Measurements from ENCODE around the gene IGSF6. TPM values are rescaled to one million over a fixed set of nuclear protein-coding genes. Genes with fewer than 3 reads are reported as not detected.

Gene IGSF6
- polyA plus RNA-seq, 1 donor from 2014 or later: not detected

DNA sequence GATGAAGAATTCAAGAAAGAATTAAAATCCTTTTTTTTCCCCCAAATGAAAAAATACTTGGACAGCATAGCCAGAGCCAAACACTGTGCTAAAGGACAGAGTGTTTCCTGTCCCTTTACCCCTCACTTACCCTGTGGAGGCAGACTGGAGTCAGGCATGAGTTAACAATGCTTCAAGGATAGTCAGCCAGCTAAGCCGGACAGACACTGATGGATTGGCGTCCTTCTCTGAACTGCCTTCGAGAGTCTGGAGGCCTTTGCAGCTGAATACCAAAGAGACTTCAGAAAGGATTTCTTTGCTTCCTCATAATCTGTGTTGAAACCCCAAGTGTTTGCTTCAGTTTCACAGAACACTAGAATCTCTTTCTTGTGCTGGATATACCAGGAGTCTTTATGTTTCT, 48.5 kb downstream of the IGSF6 start:
- no peaks in the 10 kb centered on the region for H4K20me1 ChIP-seq (ENCODE audit: insufficient read depth)

DNA sequence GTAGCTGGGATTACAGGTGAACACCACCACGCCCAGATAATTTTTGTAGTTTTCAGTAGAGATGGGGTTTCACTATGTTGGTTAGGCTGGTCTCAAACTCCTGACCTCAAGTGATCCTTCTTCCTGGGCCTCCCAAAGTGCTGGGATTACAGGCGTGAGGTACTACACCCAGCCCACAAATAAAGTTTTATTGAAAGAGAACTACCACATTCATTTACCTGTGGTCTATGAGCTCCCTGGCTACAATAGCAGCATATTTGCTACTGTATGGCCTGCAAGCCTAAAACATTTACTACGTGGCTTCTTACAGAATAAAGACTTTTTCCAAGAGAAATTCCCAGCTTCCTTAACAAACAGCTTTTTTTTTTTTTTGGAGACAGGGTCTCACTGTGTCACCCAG, 49.6 kb downstream of the IGSF6 start:
- TF ChIP-seq EP300 (conservative IDR thresholded peaks at IDR 0.05; ENCODE audit: poor library complexity, severe bottlenecking): no peak
- TF ChIP-seq EZH2 (IDR thresholded peaks at IDR 0.05; ENCODE audit: borderline replicate concordance, insufficient read depth, low read length, poor library complexity, severe bottlenecking): no peak
- no peak for TF ChIP-seq TAF1 (IDR thresholded peaks at IDR 0.05; ENCODE audit: low read depth)
- TF ChIP-seq POLR2AphosphoS5 (IDR thresholded peaks at IDR 0.05): no peak
- TF ChIP-seq MXI1 (conservative IDR thresholded peaks at IDR 0.05; ENCODE audit: poor library complexity, severe bottlenecking): no peak
- TF ChIP-seq, protein P1, sequence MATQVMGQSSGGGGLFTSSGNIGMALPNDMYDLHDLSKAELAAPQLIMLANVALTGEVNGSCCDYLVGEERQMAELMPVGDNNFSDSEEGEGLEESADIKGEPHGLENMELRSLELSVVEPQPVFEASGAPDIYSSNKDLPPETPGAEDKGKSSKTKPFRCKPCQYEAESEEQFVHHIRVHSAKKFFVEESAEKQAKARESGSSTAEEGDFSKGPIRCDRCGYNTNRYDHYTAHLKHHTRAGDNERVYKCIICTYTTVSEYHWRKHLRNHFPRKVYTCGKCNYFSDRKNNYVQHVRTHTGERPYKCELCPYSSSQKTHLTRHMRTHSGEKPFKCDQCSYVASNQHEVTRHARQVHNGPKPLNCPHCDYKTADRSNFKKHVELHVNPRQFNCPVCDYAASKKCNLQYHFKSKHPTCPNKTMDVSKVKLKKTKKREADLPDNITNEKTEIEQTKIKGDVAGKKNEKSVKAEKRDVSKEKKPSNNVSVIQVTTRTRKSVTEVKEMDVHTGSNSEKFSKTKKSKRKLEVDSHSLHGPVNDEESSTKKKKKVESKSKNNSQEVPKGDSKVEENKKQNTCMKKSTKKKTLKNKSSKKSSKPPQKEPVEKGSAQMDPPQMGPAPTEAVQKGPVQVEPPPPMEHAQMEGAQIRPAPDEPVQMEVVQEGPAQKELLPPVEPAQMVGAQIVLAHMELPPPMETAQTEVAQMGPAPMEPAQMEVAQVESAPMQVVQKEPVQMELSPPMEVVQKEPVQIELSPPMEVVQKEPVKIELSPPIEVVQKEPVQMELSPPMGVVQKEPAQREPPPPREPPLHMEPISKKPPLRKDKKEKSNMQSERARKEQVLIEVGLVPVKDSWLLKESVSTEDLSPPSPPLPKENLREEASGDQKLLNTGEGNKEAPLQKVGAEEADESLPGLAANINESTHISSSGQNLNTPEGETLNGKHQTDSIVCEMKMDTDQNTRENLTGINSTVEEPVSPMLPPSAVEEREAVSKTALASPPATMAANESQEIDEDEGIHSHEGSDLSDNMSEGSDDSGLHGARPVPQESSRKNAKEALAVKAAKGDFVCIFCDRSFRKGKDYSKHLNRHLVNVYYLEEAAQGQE (IDR thresholded peaks at IDR 0.05; ENCODE audit: borderline replicate concordance): no peak
- TF ChIP-seq SMC3 (conservative IDR thresholded peaks at IDR 0.05; ENCODE audit: poor library complexity): no peak
- Histone ChIP-seq H3K27ac (ENCODE audit: low read length) (no peak overlapping the region), H3F3A (ENCODE audit: insufficient read depth, low read length, poor library complexity, severe bottlenecking) (no peaks in the 10 kb centered on the region), H3K36me3 (ENCODE audit: insufficient read depth, low read length) (no peaks in the 10 kb centered on the region), H3K9me2 (ENCODE audit: insufficient read depth, low read length) (no peaks in the 10 kb centered on the region), H3K9me3 (ENCODE audit: low read length) (no peaks in the 10 kb centered on the region), H2AFZ (ENCODE audit: low read depth, low read length) (no peak overlapping the region), H3K27me3 (ENCODE audit: insufficient read depth, low read depth, low read length) (no peaks in the 10 kb centered on the region), H4K20me1 (ENCODE audit: insufficient read depth) (no peaks in the 10 kb centered on the region), H3K4me2 (ENCODE audit: low read length) (no peak overlapping the region), H3K9ac (ENCODE audit: low read length) (no peak overlapping the region), H3K4me3 (ENCODE audit: low read length) (peak overlapping the region; percentile 78), H3K79me2 (replicated peaks; ENCODE audit: insufficient read depth, low read length) (peaks cover 76% of the 10 kb centered on the region)

More for the DNA sequence above, 48.5 kb downstream of the IGSF6 start:
- Histone ChIP-seq H2AFZ (ENCODE audit: low read depth, low read length) (no peak overlapping the region), H3K4me3 (ENCODE audit: low read length) (peak overlapping the region; percentile 40), H3F3A (ENCODE audit: insufficient read depth, low read length, poor library complexity, severe bottlenecking) (no peaks in the 10 kb centered on the region), H3K9ac (ENCODE audit: low read length) (no peak overlapping the region), H3K79me2 (replicated peaks; ENCODE audit: insufficient read depth, low read length) (peaks cover 87% of the 10 kb centered on the region), H3K9me3 (ENCODE audit: low read length) (no peaks in the 10 kb centered on the region), H3K36me3 (ENCODE audit: insufficient read depth, low read length) (no peaks in the 10 kb centered on the region), H3K27me3 (ENCODE audit: insufficient read depth, low read depth, low read length) (no peaks in the 10 kb centered on the region), H3K4me2 (ENCODE audit: low read length) (peak overlapping the region; percentile 72), H3K9me2 (ENCODE audit: insufficient read depth, low read length) (no peaks in the 10 kb centered on the region), H3K27ac (ENCODE audit: low read length) (peak overlapping the region; percentile 26)
- TF ChIP-seq SMC3 (conservative IDR thresholded peaks at IDR 0.05; ENCODE audit: poor library complexity) (no peak), RAD21 (conservative IDR thresholded peaks at IDR 0.05) (no peak), MXI1 (conservative IDR thresholded peaks at IDR 0.05; ENCODE audit: poor library complexity, severe bottlenecking) (no peak), POLR2AphosphoS5 (IDR thresholded peaks at IDR 0.05) (no peak), EP300 (conservative IDR thresholded peaks at IDR 0.05; ENCODE audit: poor library complexity, severe bottlenecking) (no peak), TAF1 (IDR thresholded peaks at IDR 0.05; ENCODE audit: low read depth) (no peak), EZH2 (IDR thresholded peaks at IDR 0.05; ENCODE audit: borderline replicate concordance, insufficient read depth, low read length, poor library complexity, severe bottlenecking) (no peak)
- TF ChIP-seq, protein P2, sequence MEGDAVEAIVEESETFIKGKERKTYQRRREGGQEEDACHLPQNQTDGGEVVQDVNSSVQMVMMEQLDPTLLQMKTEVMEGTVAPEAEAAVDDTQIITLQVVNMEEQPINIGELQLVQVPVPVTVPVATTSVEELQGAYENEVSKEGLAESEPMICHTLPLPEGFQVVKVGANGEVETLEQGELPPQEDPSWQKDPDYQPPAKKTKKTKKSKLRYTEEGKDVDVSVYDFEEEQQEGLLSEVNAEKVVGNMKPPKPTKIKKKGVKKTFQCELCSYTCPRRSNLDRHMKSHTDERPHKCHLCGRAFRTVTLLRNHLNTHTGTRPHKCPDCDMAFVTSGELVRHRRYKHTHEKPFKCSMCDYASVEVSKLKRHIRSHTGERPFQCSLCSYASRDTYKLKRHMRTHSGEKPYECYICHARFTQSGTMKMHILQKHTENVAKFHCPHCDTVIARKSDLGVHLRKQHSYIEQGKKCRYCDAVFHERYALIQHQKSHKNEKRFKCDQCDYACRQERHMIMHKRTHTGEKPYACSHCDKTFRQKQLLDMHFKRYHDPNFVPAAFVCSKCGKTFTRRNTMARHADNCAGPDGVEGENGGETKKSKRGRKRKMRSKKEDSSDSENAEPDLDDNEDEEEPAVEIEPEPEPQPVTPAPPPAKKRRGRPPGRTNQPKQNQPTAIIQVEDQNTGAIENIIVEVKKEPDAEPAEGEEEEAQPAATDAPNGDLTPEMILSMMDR (IDR thresholded peaks at IDR 0.05; ENCODE audit: poor library complexity, severe bottlenecking): no peak
- TF ChIP-seq, protein P1 (IDR thresholded peaks at IDR 0.05; ENCODE audit: borderline replicate concordance): no peak

Data from neural cell (in vitro differentiated cells).